Body of pancreas (tissue), 2 donors: ENCODE results near the gene NME5. TPM values are rescaled to one million over a fixed set of nuclear protein-coding genes. Genes with fewer than 3 reads are reported as not detected.

Experiments used
- small RNA-seq: library from RNA; depleted of rRNA; stranded (forward); fragments of <200 nt; gene quantifications from one replicate; pipeline ENCODE3, GENCODE V24; 2016
- total RNA-seq, 2 donors: library from RNA; depleted of rRNA; stranded (reverse); fragments of >200 nt; gene quantifications; one replicate each; pipeline ENCODE4 v1.1.0, GENCODE V29; 2016

The NME5 gene
- total RNA-seq, 2 donors from 2014 or later, result 7.5 TPM; not detected in 1

Small RNAs within 50 kb of the gene (small RNA-seq; reads per million reads assigned to genes)
- gene RNU6-1148P, result not detected
- not detected for gene RNU6-460P
- gene RNU6-888P, result not detected

Other genes with a start within 250 kb of the NME5 start
- not detected for gene PKD2L2, start 250.0 kb downstream of the NME5 start, total RNA-seq
- 10 to 100 TPM; 25.9 to 53.7 TPM for gene FAM13B, start 106.3 kb downstream of the NME5 start, total RNA-seq
- gene WNT8A, start 55.4 kb downstream of the NME5 start, total RNA-seq, result not detected
- 10 to 100 TPM; 44.9 to 52.1 TPM for gene BRD8, start 39.2 kb upstream of the NME5 start, total RNA-seq
- under 1 TPM in 1 of 2 donors, not detected in 1; 0.26 TPM for gene KIF20A, start 39.7 kb upstream of the NME5 start, total RNA-seq
- 10 to 100 TPM in 1 of 2 donors, 1 to 10 TPM in 1; 6.6 to 16.6 TPM for gene CDC23, start 73.9 kb upstream of the NME5 start, total RNA-seq
- 1 to 10 TPM; 1.8 to 4.3 TPM for gene GFRA3, start 135.2 kb upstream of the NME5 start, total RNA-seq
- not detected for gene CDC25C, start 192.4 kb upstream of the NME5 start, total RNA-seq
- 10 to 100 TPM; 12.5 to 33.7 TPM for gene FAM53C, start 198.8 kb upstream of the NME5 start, total RNA-seq
- gene KDM3B, start 213.3 kb upstream of the NME5 start, total RNA-seq, result 10 to 100 TPM; 29.7 to 42.3 TPM